ENCODE measurements around the gene SMARCA2.

DNA sequence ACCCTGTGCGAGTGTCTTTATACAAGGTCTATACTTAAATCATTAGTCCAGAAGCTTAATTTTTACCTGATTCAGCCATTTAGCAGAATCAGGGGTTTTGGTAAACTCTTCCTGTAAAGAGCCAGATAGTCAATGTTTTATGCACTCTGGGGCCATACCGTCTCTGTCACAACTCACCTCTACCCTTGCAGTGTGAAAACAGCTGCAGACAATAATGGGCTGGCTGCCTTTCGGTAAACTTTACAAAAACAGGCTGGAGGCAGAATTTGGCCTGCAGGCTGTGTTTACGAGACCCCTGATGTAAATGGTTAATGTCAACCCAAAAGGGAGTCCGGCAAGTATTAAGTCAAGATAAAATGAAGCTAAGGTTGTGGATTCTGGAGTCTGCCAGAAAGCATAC, 32.8 kb downstream of the SMARCA2 start:
- TF ChIP-seq EZH2phosphoT487 (IDR thresholded peaks at IDR 0.05; ENCODE audit: low read length), result no peak
- no peak for TF ChIP-seq EZH2 (optimal IDR thresholded peaks at IDR 0.05; ENCODE audit: low read depth, low read length)

Data from MM.1S (cell line).